BLaER1 treated with 17β-estradiol and CSF1 and Interleukin-3, amounts not matched to agents 10 nM and 100 nM (cell line): ENCODE data around the gene GLA.
A peak's percentile ranks its signal among the peaks of the same experiment; 100 is the strongest.

Experiments used
- H3K27ac ChIP-seq, 11 experiments: shearing (Covaris generic); formaldehyde crosslinking; 2 replicates each; pipeline ENCODE4 v1.8.1; 2022
- H3K27me3 ChIP-seq, 11 experiments: shearing (Covaris generic); formaldehyde crosslinking; 2 replicates each; pipeline ENCODE4 v1.8.1; 2022
- H3K36me3 ChIP-seq, 11 experiments: shearing (Covaris generic); formaldehyde crosslinking; 2 replicates each; pipeline ENCODE4 v1.8.1; 2022
- H3K4me1 ChIP-seq, 10 experiments: shearing (Covaris generic); formaldehyde crosslinking; 2 replicates each; pipeline ENCODE4 v1.8.1; 2022
- H3K4me2 ChIP-seq, 11 experiments: shearing (Covaris generic); formaldehyde crosslinking; 2 replicates each; pipeline ENCODE4 v1.8.1; 2022
- H3K4me3 ChIP-seq, 10 experiments: shearing (Covaris generic); formaldehyde crosslinking; 2 replicates each; pipeline ENCODE4 v1.8.1; 2022
- H3K9ac ChIP-seq, 11 experiments: shearing (Covaris generic); formaldehyde crosslinking; 2 replicates each; pipeline ENCODE4 v1.8.1; 2022
- H3K9me3 ChIP-seq, 11 experiments: shearing (Covaris generic); formaldehyde crosslinking; replicated peaks in 1 of 11; 2 replicates each; pipeline ENCODE4 v1.8.1; 2022
- H4K20me1 ChIP-seq, 11 experiments: shearing (Covaris generic); formaldehyde crosslinking; 2 replicates each; pipeline ENCODE4 v1.8.1; 2022
- Cebpa-rat ChIP-seq, 11 experiments: shearing (Covaris generic); IDR thresholded peaks; 2 replicates each; pipeline ENCODE4 v1.8.1; 2022

The GLA gene

GRCh38 chrX:101385026-101385684, 22.6 kb downstream of the GLA start:
- peak overlapping the region; percentile 75 to 92 (median 89) for H3K4me2 ChIP-seq
- TF ChIP-seq Cebpa-rat (IDR thresholded peaks at IDR 0.05), result no peak
- H4K20me1 ChIP-seq, result peaks cover 0 to 10% (median 0%) of the 10 kb centered on the region in 11 experiments; a peak in 3 of 22 replicates
- H3K27ac ChIP-seq, result peak overlapping the region; percentile 60 to 89 (median 81)
- H3K4me3 ChIP-seq, result peak overlapping the region; percentile 52 to 74 (median 66)
- H3K36me3 ChIP-seq, result peaks cover 0 to 26% (median under 1%) of the 10 kb centered on the region in 11 experiments; a peak in 8 of 22 replicates
- H3K9me3 ChIP-seq, result no peaks in the 10 kb centered on the region
- H3K27me3 ChIP-seq, result no peaks in the 10 kb centered on the region
- H3K4me1 ChIP-seq, result peaks cover 49 to 60% (median 51%) of the 10 kb centered on the region in 10 experiments
- H3K9ac ChIP-seq, result peak overlapping the region; percentile 78 to 87 (median 83)

GRCh38 chrX:101383679-101384205, 24.0 kb downstream of the GLA start:
- TF ChIP-seq Cebpa-rat (IDR thresholded peaks at IDR 0.05), result no peak
- peaks cover 0 to 5% (median 0%) of the 10 kb centered on the region in 11 experiments; a peak in 1 of 22 replicates for H3K9me3 ChIP-seq
- H3K4me2 ChIP-seq, result peak overlapping the region; percentile 75 to 92 (median 89)
- peak overlapping the region; percentile 6 to 89 (median 81); a peak in 20 of 22 replicates for H3K27ac ChIP-seq
- no peaks in the 10 kb centered on the region for H3K27me3 ChIP-seq
- H3K36me3 ChIP-seq, result peaks cover 0 to 40% (median 11%) of the 10 kb centered on the region in 11 experiments; a peak in 12 of 22 replicates
- peak overlapping the region; percentile 47 to 87 (median 83); a peak in 21 of 22 replicates for H3K9ac ChIP-seq
- peak overlapping the region; percentile 52 to 74 (median 66); a peak in 19 of 20 replicates for H3K4me3 ChIP-seq
- H3K4me1 ChIP-seq, result peaks cover 48 to 64% (median 56%) of the 10 kb centered on the region in 10 experiments
- peaks cover 0 to 10% (median 0%) of the 10 kb centered on the region in 11 experiments; a peak in 3 of 22 replicates for H4K20me1 ChIP-seq

GRCh38 chrX:101377547-101377946, 30.2 kb downstream of the GLA start:
- no peak for TF ChIP-seq Cebpa-rat (IDR thresholded peaks at IDR 0.05)
- peaks cover 0 to 5% (median 0%) of the 10 kb centered on the region in 11 experiments; a peak in 4 of 22 replicates for H3K9me3 ChIP-seq
- H3K4me3 ChIP-seq, result no peak overlapping the region
- H3K36me3 ChIP-seq, result peaks cover 29 to 84% (median 44%) of the 10 kb centered on the region in 11 experiments
- no peaks in the 10 kb centered on the region for H3K27me3 ChIP-seq
- peak overlapping the region; percentile 18 to 73 (median 54) for H3K4me2 ChIP-seq
- H4K20me1 ChIP-seq, result peaks cover 0 to 6% (median 0%) of the 10 kb centered on the region in 11 experiments; a peak in 4 of 22 replicates
- peak overlapping the region in 5 of 11 experiments; percentile 6 to 31 (median 12); a peak in 8 of 22 replicates for H3K27ac ChIP-seq
- peaks cover 25 to 66% (median 56%) of the 10 kb centered on the region in 10 experiments for H3K4me1 ChIP-seq
- no peak overlapping the region for H3K9ac ChIP-seq

- peak overlapping the region; percentile 61 to 89 (median 81) for H3K4me2 ChIP-seq
- H3K36me3 ChIP-seq, result peaks cover 49 to 84% (median 57%) of the 10 kb centered on the region in 11 experiments
- peaks cover 32 to 74% (median 66%) of the 10 kb centered on the region in 10 experiments for H3K4me1 ChIP-seq
- peak overlapping the region in 7 of 10 experiments; percentile 3 to 47 (median 35); a peak in 7 of 20 replicates for H3K4me3 ChIP-seq
- peaks cover 0 to 4% (median 0%) of the 10 kb centered on the region in 11 experiments; a peak in 5 of 22 replicates for H3K9me3 ChIP-seq
- H3K27ac ChIP-seq, result peak overlapping the region in 10 of 11 experiments; percentile 23 to 87 (median 72); a peak in 19 of 22 replicates
- peaks cover 0 to 6% (median 0%) of the 10 kb centered on the region in 11 experiments; a peak in 2 of 22 replicates for H4K20me1 ChIP-seq
- no peaks in the 10 kb centered on the region for H3K27me3 ChIP-seq
- peak in 2 of 11 experiments; percentile 57 to 75; a peak in 3 of 22 replicates for TF ChIP-seq Cebpa-rat (IDR thresholded peaks at IDR 0.05)
- H3K9ac ChIP-seq, result peak overlapping the region in 9 of 11 experiments; percentile 1 to 75 (median 52); a peak in 15 of 22 replicates
Measured at GRCh38 chrX:101370888-101371504, 36.7 kb downstream of the GLA start.

- peak overlapping the region in 10 of 11 experiments; percentile 61 to 89 (median 82); a peak in 21 of 22 replicates for H3K4me2 ChIP-seq
- TF ChIP-seq Cebpa-rat (IDR thresholded peaks at IDR 0.05), result no peak
- peaks cover 32 to 72% (median 54%) of the 10 kb centered on the region in 10 experiments for H3K4me1 ChIP-seq
- H3K36me3 ChIP-seq, result peaks cover 50 to 84% (median 56%) of the 10 kb centered on the region in 11 experiments
- no peaks in the 10 kb centered on the region for H3K27me3 ChIP-seq
- H3K4me3 ChIP-seq, result peak overlapping the region in 5 of 10 experiments; percentile 25 to 47 (median 35); a peak in 6 of 20 replicates
- H4K20me1 ChIP-seq, result peaks cover 0 to 9% (median 0%) of the 10 kb centered on the region in 11 experiments; a peak in 1 of 22 replicates
- H3K27ac ChIP-seq, result peak overlapping the region in 8 of 11 experiments; percentile 54 to 87 (median 76); a peak in 17 of 22 replicates
- peaks cover 0 to 9% (median 0%) of the 10 kb centered on the region in 11 experiments; a peak in 5 of 22 replicates for H3K9me3 ChIP-seq
- H3K9ac ChIP-seq, result peak overlapping the region in 7 of 11 experiments; percentile 34 to 75 (median 56); a peak in 12 of 22 replicates
Measured at GRCh38 chrX:101369687-101370086, 38.0 kb downstream of the GLA start.

GRCh38 chrX:101368800-101369199, 38.9 kb downstream of the GLA start:
- H3K36me3 ChIP-seq, result peaks cover 47 to 84% (median 56%) of the 10 kb centered on the region in 11 experiments
- peaks cover 32 to 74% (median 53%) of the 10 kb centered on the region in 10 experiments for H3K4me1 ChIP-seq
- no peak for TF ChIP-seq Cebpa-rat (IDR thresholded peaks at IDR 0.05)
- H3K27ac ChIP-seq, result peak overlapping the region in 8 of 11 experiments; percentile 50 to 87 (median 76); a peak in 15 of 22 replicates
- peak overlapping the region in 6 of 10 experiments; percentile 15 to 35 (median 22); a peak in 5 of 20 replicates for H3K4me3 ChIP-seq
- no peaks in the 10 kb centered on the region for H3K27me3 ChIP-seq
- peak overlapping the region in 7 of 11 experiments; percentile 29 to 75 (median 50); a peak in 11 of 22 replicates for H3K9ac ChIP-seq
- H4K20me1 ChIP-seq, result peaks cover 0 to 9% (median 0%) of the 10 kb centered on the region in 11 experiments; a peak in 1 of 22 replicates
- peaks cover 0 to 9% (median 0%) of the 10 kb centered on the region in 11 experiments; a peak in 4 of 22 replicates for H3K9me3 ChIP-seq
- H3K4me2 ChIP-seq, result peak overlapping the region; percentile 7 to 89 (median 81); a peak in 19 of 22 replicates

GRCh38 chrX:101365301-101365795, 42.4 kb downstream of the GLA start:
- Histone ChIP-seq H3K9ac (no peak overlapping the region), H3K9me3 (peaks cover 0 to 9% (median 0%) of the 10 kb centered on the region in 11 experiments; a peak in 3 of 22 replicates), H3K4me3 (no peak overlapping the region), H3K4me2 (no peak overlapping the region), H3K27ac (no peak overlapping the region; a peak in 1 of 22 replicates), H3K36me3 (peaks cover 68 to 99% (median 82%) of the 10 kb centered on the region in 11 experiments), H3K27me3 (no peaks in the 10 kb centered on the region), H3K4me1 (peaks cover 17 to 45% (median 27%) of the 10 kb centered on the region in 10 experiments), H4K20me1 (peaks cover 0 to 4% (median 0%) of the 10 kb centered on the region in 11 experiments; a peak in 1 of 22 replicates)
- no peak for TF ChIP-seq Cebpa-rat (IDR thresholded peaks at IDR 0.05)
